GM12864 (cell line): ENCODE data around the gene TCF20.

ENCODE experiments used
- DNase-seq: peaks from one replicate; pipeline ENCODE4 v3.0.0-alpha.2; 2011; ENCODE audit warnings: low read depth
- H3K4me3 ChIP-seq: 2 replicates; pipeline ENCODE4 v1.5.1; 2011; ENCODE audit warnings: mild to moderate bottlenecking, low read depth, low read length, control low read depth
- CTCF ChIP-seq: IDR thresholded peaks from 2 replicates; pipeline ENCODE4 v1.5.1; 2011; ENCODE audit warnings: low read depth, mild to moderate bottlenecking, moderate library complexity, low read length, control low read depth, inconsistent platforms; ENCODE audit errors: missing control alignments

Gene TCF20

GRCh38 chr22:42300259-42301076 is 30.0 kb upstream of the TCF20 start:
- no peak overlapping the region; the same call in none of the 2 replicates for H3K4me3 ChIP-seq
- peak; percentile 39 for DNase-seq
- TF ChIP-seq CTCF: no peak

DNA sequence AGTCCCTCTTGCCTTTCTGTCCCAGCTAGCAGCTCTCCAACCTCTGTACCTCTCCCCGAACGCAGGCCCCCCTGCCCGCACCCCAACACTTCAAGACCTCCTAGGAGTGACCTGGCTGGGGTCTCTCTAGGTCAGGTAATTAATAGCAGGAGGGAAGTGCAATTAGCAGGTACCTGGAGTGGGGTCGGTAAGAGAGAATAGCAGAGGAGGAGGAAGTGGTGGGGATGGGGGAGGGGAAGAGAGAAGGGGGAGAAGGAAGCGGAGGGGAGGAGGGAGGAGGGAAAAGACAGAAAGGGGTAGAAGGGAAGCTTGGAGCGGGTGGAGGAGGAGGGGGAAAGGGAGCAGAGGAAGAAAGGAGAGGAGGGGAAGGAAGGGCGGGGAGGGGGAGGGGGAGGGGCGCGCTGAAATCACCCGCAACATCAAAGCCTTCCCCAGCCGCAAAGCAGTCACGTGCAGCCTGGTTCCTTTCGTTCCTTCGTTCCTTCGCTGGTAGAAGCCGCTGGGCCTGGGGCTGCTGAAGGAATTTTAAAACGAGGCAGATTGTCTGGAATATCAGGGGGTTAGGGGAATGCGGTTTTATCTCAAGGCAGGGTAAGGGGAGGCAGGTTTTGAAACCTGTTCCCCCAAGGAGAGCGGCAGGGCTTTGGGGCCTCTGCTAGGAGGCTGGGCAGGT is 29.3 kb upstream of the TCF20 start:
- no peak overlapping the region; the same call in 1 of the 2 replicates for H3K4me3 ChIP-seq
- no peak for DNase-seq
- no peak for TF ChIP-seq CTCF

- no peak for DNase-seq
- no peak for TF ChIP-seq CTCF
These were observed 28.3 kb upstream of the TCF20 start for GRCh38 chr22:42298746-42299145.

DNA sequence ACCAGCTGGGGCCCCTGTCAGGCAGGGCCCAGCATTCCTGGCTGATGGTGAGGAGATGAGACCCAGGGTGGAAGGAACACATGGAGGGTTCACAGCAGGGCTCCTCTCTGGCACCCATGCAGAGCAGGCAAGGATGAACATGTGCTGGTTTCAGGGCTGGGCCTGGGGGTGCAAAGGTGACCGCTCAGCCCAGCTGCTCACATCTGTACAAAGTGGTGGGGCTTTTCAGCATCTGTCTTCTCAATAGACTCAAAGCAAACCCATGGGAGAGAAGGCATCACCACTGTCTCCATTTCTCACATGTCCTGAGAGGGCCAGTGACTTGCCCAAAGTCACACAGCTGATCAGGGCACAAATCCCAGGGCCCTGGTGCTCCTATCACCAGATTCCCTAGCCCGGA is 27.3 kb upstream of the TCF20 start:
- H3K4me3 ChIP-seq: no peak overlapping the region
- DNase-seq: no peak
- no peak for TF ChIP-seq CTCF

More at GRCh38 chr22:42298746-42299145, 28.3 kb upstream of the TCF20 start:
- H3K4me3 ChIP-seq: no peak overlapping the region

DNA sequence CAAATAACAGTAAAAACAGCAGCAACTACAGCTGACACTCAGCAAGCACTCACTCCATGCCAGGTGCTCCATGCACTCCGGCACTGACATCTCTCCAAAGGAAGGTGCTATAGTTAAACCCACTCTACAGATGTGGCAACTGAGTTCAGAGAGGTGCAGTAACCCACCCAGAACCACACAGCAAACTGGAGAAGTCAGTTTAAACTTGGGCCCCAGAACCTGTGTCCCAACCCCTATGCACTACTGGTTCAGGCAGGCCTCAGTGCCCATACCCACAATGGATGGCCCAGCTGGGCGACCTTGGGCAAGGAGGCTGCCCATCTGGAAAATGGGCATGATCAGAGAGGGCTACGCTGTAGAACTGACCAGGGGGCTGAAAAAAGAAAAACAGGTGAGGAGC is 26.4 kb upstream of the TCF20 start:
- DNase-seq: no peak
- no peak for TF ChIP-seq CTCF
- no peak overlapping the region for H3K4me3 ChIP-seq

- TF ChIP-seq CTCF: no peak
- no peak for DNase-seq
- H3K4me3 ChIP-seq: no peak overlapping the region
These were observed 26.0 kb upstream of the TCF20 start for GRCh38 chr22:42296381-42296853.
